PFSK-1 (cell line): ENCODE data around the gene CDO1.

Experiments used
- FOXP2 ChIP-seq: optimal IDR thresholded peaks from 2 replicates; pipeline ENCODE3; 2011; ENCODE audit warnings: borderline replicate concordance, control low read depth, inconsistent platforms; ENCODE audit not compliant: insufficient read depth; ENCODE audit errors: extremely low read length, extremely low read depth
- POLR2AphosphoS5 ChIP-seq: IDR thresholded peaks from 2 replicates; pipeline ENCODE4 v1.6.1; 2012; ENCODE audit warnings: low read depth, mild to moderate bottlenecking, control low read depth, low read length, moderate library complexity
- REST ChIP-seq, 2 experiments: IDR thresholded peaks; 2 replicates each; pipeline versions ENCODE4 v1.6.1 to v1.8.0; 2011 to 2012; ENCODE audit warnings: low read depth in 2 of 2, low read length in 2 of 2, control low read depth in 1 of 2, inconsistent platforms in 1 of 2, mild to moderate bottlenecking in 1 of 2, moderate library complexity in 1 of 2; ENCODE audit not compliant: insufficient read depth in 1 of 2
- SIN3A ChIP-seq: IDR thresholded peaks from 2 replicates; pipeline ENCODE4 v1.6.1; 2012; ENCODE audit warnings: mild to moderate bottlenecking, low read length, moderate library complexity, borderline replicate concordance; ENCODE audit not compliant: insufficient read depth
- TAF1 ChIP-seq: IDR thresholded peaks from 2 replicates; pipeline ENCODE4 v1.6.1; 2012; ENCODE audit warnings: low read length, control low read depth, borderline replicate concordance; ENCODE audit not compliant: insufficient read depth

The CDO1 gene

DNA sequence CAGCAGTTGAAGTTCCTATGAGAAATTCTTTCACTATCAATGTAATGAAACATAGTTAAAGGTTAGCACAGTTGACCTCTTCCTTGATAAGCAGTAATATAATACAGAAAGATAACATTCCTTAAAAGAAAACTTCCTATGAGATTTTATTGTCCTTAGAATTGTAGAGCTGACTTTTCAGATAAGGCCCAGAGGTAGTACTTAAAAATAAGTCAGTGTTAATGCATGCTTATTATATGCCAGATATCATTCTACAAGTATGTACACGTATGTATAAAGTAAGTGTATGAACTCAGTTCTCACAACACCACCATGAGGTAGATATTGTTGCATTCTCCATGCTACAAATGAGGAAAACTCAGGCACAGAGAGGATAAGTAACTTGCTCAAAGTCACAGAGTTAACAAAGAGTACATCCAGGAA, 40.6 kb upstream of the CDO1 start:
- no peak for TF ChIP-seq TAF1
- TF ChIP-seq SIN3A, result no peak
- TF ChIP-seq FOXP2, result no peak
- TF ChIP-seq POLR2AphosphoS5, result no peak
- TF ChIP-seq REST (IDR thresholded peaks at IDR 0.05; ENCODE audit: insufficient read depth in 1 of 2, low read depth in 2 of 2, low read length in 2 of 2), result no peak

DNA sequence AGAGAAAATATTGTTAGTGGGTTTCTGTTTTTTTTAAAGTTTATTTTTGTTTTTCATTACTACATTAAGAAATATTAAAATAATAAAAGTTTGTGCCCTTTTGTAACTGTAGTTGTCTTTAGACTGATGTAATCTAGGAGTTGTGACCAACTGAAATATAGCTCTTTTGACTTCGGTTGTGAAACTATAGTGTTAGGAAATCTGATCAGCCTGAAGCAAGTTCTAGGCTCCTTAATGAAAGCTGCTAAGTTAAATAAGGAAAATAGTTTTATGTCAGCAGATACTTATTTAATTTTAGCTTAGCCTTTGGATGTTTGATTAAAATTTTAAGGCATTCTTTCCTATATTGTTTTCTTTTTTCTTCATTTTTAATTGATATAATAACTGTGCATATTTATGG, 39.5 kb upstream of the CDO1 start:
- TF ChIP-seq REST (IDR thresholded peaks at IDR 0.05; ENCODE audit: insufficient read depth in 1 of 2, low read depth in 2 of 2, low read length in 2 of 2) (no peak), SIN3A (no peak), POLR2AphosphoS5 (no peak), TAF1 (no peak)

DNA sequence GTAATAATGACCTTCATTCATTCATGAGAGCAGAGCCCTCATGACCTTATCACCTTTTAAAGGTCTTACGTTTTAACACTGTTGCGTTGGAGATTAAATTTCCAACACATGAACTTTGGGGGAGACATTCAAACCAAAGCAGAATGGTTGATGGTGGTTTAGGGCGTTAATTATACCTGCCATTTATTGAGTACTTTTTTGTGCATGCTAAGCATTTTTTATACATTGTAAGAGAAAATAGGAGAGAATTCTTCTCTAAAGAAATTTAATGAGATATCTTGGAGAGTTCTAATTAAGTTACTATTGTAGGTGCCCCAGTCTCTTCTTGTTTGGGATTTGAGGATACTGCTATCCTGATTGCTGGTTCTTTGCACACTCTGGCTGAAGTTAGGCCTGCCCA, 37.7 kb upstream of the CDO1 start:
- no peak for TF ChIP-seq FOXP2
- no peak for TF ChIP-seq POLR2AphosphoS5
- TF ChIP-seq REST (IDR thresholded peaks at IDR 0.05; ENCODE audit: insufficient read depth in 1 of 2, low read depth in 2 of 2, low read length in 2 of 2), result no peak
- TF ChIP-seq SIN3A, result no peak
- TF ChIP-seq TAF1, result no peak

DNA sequence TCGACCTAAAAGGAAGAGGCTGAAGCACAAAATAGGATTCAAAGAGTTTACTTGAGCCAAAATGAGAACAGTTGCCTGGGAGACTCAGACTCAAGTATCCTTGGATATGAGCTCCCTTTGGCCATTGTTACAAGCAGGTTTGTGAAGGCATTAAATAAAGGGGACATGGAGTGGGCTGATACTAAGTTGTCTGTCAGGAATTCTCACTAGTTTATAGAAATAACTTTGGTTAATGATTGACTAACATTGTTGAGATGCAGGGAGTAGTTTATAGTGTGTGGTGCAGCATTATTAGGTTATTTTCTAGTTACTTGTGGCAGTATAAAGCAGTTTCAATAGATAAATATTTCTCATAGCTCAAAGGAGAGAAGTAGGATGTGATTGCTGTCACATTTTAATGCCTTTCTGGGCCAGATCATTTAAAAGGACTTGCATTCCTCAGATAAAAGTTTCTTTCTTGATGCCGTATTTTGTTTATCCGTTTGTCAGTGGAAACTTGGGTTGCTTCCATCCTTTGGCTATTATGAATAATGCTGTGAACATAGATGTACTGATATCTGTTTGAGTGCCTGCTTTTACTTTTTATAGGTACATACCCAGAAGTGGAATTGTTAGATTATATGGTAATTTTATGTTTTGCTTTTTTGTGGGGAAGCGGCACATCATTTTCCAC, 34.4 kb upstream of the CDO1 start:
- TF ChIP-seq POLR2AphosphoS5 (no peak), SIN3A (no peak), REST (IDR thresholded peaks at IDR 0.05; ENCODE audit: insufficient read depth in 1 of 2, low read depth in 2 of 2, low read length in 2 of 2) (no peak), FOXP2 (no peak), TAF1 (no peak)

- TF ChIP-seq SIN3A (no peak), POLR2AphosphoS5 (no peak), FOXP2 (no peak), REST (IDR thresholded peaks at IDR 0.05; ENCODE audit: insufficient read depth in 1 of 2, low read depth in 2 of 2, low read length in 2 of 2) (no peak), TAF1 (no peak)
These were observed 32.9 kb upstream of the CDO1 start for GRCh38 chr5:115849258-115849798.
